Kidney epithelial cell (primary cell): ENCODE measurements around the gene FZD7. TPM values are rescaled to one million over a fixed set of nuclear protein-coding genes. Genes with fewer than 3 reads are reported as not detected.

Experiments
- DNase-seq: peaks from one replicate; pipeline ENCODE4 v3.0.0-alpha.2; 2010; ENCODE audit warnings: low read depth
- H3K27me3 ChIP-seq: 2 replicates; pipeline ENCODE4 v1.6.0; 2011; ENCODE audit warnings: low read length; ENCODE audit not compliant: control insufficient read depth, insufficient read depth
- H3K36me3 ChIP-seq: 2 replicates; pipeline ENCODE4 v1.5.1; 2011; ENCODE audit warnings: low read length; ENCODE audit not compliant: control insufficient read depth, insufficient read depth
- H3K4me3 ChIP-seq: 2 replicates; pipeline ENCODE4 v1.5.1; 2011; ENCODE audit warnings: low read depth, mild to moderate bottlenecking, control low read depth, low read length
- CTCF ChIP-seq: IDR thresholded peaks from 2 replicates; pipeline ENCODE4 v1.5.1; 2011; ENCODE audit warnings: mild to moderate bottlenecking, moderate library complexity, low read length, control low read depth, inconsistent platforms; ENCODE audit not compliant: insufficient read depth, poor library complexity, severe bottlenecking
- total RNA-seq: library from RNA; depleted of rRNA; stranded (reverse); fragments of >200 nt; gene quantifications from 2 replicates; pipeline ENCODE4 v1.2.3, GENCODE V29; 2015

Gene FZD7
- total RNA-seq, 1 donor from 2014 or later: 13.5 TPM

- Histone ChIP-seq H3K36me3 (no peaks in the 10 kb centered on the region), H3K4me3 (no peak overlapping the region), H3K27me3 (no peaks in the 10 kb centered on the region)
- no peak for DNase-seq
- no peak for TF ChIP-seq CTCF
Measured at GRCh38 chr2:202054679-202055078, 21.0 kb downstream of the FZD7 start.

GRCh38 chr2:202056611-202057010, 23.0 kb downstream of the FZD7 start:
- Histone ChIP-seq H3K4me3 (no peak overlapping the region), H3K27me3 (no peaks in the 10 kb centered on the region), H3K36me3 (no peaks in the 10 kb centered on the region)
- no peak for DNase-seq
- TF ChIP-seq CTCF: peak; percentile 34

GRCh38 chr2:202060218-202060617, 26.6 kb downstream of the FZD7 start:
- H3K27me3 ChIP-seq: no peaks in the 10 kb centered on the region
- no peak for DNase-seq
- H3K36me3 ChIP-seq: no peaks in the 10 kb centered on the region
- no peak overlapping the region for H3K4me3 ChIP-seq
- peak; percentile 24 for TF ChIP-seq CTCF

- DNase-seq: no peak
- no peak for TF ChIP-seq CTCF
- Histone ChIP-seq H3K4me3 (no peak overlapping the region), H3K36me3 (no peaks in the 10 kb centered on the region), H3K27me3 (no peaks in the 10 kb centered on the region)
Measured at GRCh38 chr2:202061695-202062094, 28.0 kb downstream of the FZD7 start.

GRCh38 chr2:202064171-202064880, 30.7 kb downstream of the FZD7 start:
- peak; percentile 71 for DNase-seq
- Histone ChIP-seq H3K4me3 (no peak overlapping the region), H3K27me3 (no peaks in the 10 kb centered on the region), H3K36me3 (no peaks in the 10 kb centered on the region)
- no peak for TF ChIP-seq CTCF

GRCh38 chr2:202064881-202065230, 31.2 kb downstream of the FZD7 start:
- H3K4me3 ChIP-seq: no peak overlapping the region
- no peaks in the 10 kb centered on the region for H3K27me3 ChIP-seq
- TF ChIP-seq CTCF: no peak
- no peak for DNase-seq
- no peaks in the 10 kb centered on the region for H3K36me3 ChIP-seq
